IMR-90 (cell line): ENCODE results near the gene PDIA3.

Source experiments
- CHD1 ChIP-seq: IDR thresholded peaks from 2 replicates; pipeline ENCODE4 v1.6.1; 2012; ENCODE audit warnings: low read depth, low read length, improper control_type of control experiment
- FOS ChIP-seq: fragments of 150-350 bp; IDR thresholded peaks from 2 replicates; pipeline ENCODE4 v1.6.1; 2016; ENCODE audit warnings: low read depth, low read length
- MAFK ChIP-seq: IDR thresholded peaks from 2 replicates; pipeline ENCODE4 v1.6.1; 2012; ENCODE audit warnings: low read depth, low read length, improper control_type of control experiment
- POLR2A ChIP-seq: IDR thresholded peaks from 2 replicates; pipeline ENCODE4 v1.6.1; 2012; ENCODE audit warnings: mild to moderate bottlenecking, low read depth, low read length
- RFX5 ChIP-seq: IDR thresholded peaks from 2 replicates; pipeline ENCODE4 v1.8.0; 2012; ENCODE audit warnings: low read depth, mild to moderate bottlenecking, low read length, moderate library complexity
- SMC3 ChIP-seq: fragments of 150-350 bp; IDR thresholded peaks from 2 replicates; pipeline ENCODE4 v1.6.1; 2016; ENCODE audit warnings: low read depth, mild to moderate bottlenecking, antibody characterized with exemption, low read length, moderate library complexity
- TF ChIP-seq, protein P1 (sequence below): conservative IDR thresholded peaks from 2 replicates; pipeline ENCODE4 v1.5.1; 2012; ENCODE audit warnings: mild to moderate bottlenecking, low read depth, low read length, improper control_type of control experiment
- TF ChIP-seq, protein P2 (sequence below): fragments of 150-350 bp; IDR thresholded peaks from 2 replicates; pipeline ENCODE4 v1.6.1; 2016; ENCODE audit warnings: low read depth, mild to moderate bottlenecking, low read length, moderate library complexity, borderline replicate concordance

DNA sequence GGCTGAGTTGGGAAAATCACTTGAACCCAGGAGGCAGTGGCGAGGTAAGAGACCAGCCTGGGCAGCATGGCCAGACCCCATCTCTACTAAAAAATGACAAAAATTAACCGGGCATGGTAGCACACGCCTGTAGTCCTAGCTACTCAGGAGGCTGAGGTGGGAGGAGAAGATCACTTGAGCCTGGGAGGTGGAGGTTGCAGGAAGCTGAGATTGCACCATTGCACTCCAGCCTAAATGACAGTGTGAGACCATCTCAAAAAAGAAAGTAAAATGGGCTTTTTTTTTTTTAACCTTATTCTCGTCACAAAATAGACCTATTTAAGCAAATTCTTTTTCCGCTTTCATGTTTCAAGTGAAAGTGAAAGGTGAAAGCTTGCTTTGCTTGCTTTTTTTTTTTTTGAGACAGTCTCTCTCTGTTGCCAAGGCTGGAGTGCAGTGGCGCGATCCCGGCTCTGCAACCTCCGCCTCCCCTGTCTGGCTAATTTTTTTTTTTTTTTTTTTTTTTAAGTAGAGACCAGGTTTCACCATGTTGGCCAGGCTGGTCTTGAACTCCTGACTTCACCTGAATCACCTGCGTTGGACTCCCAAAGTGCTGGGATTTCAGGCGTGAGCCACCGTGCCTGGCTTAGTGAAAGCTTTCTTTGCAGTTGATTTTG, 3.6 kb downstream of the PDIA3 start:
- TF ChIP-seq POLR2A: no peak
- no peak for TF ChIP-seq CHD1
- TF ChIP-seq RFX5: no peak
- TF ChIP-seq, protein P1, sequence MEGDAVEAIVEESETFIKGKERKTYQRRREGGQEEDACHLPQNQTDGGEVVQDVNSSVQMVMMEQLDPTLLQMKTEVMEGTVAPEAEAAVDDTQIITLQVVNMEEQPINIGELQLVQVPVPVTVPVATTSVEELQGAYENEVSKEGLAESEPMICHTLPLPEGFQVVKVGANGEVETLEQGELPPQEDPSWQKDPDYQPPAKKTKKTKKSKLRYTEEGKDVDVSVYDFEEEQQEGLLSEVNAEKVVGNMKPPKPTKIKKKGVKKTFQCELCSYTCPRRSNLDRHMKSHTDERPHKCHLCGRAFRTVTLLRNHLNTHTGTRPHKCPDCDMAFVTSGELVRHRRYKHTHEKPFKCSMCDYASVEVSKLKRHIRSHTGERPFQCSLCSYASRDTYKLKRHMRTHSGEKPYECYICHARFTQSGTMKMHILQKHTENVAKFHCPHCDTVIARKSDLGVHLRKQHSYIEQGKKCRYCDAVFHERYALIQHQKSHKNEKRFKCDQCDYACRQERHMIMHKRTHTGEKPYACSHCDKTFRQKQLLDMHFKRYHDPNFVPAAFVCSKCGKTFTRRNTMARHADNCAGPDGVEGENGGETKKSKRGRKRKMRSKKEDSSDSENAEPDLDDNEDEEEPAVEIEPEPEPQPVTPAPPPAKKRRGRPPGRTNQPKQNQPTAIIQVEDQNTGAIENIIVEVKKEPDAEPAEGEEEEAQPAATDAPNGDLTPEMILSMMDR: no peak
- no peak for TF ChIP-seq SMC3
- TF ChIP-seq, protein P2, sequence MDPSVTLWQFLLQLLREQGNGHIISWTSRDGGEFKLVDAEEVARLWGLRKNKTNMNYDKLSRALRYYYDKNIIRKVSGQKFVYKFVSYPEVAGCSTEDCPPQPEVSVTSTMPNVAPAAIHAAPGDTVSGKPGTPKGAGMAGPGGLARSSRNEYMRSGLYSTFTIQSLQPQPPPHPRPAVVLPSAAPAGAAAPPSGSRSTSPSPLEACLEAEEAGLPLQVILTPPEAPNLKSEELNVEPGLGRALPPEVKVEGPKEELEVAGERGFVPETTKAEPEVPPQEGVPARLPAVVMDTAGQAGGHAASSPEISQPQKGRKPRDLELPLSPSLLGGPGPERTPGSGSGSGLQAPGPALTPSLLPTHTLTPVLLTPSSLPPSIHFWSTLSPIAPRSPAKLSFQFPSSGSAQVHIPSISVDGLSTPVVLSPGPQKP: no peak
- TF ChIP-seq MAFK: no peak
- TF ChIP-seq FOS: no peak
